CD4-positive, alpha-beta T cell treated with Interleukin-12 subunit alpha and Interleukin-12 subunit beta, for 1 hour (primary cell): Measurements from ENCODE around the gene CA9.
A peak's percentile ranks its signal among the peaks of the same experiment; 100 is the strongest.

ENCODE experiments used
- DNase-seq: peaks from one replicate; pipeline ENCODE4 v3.0.0-alpha.2; 2020

Gene CA9

DNA sequence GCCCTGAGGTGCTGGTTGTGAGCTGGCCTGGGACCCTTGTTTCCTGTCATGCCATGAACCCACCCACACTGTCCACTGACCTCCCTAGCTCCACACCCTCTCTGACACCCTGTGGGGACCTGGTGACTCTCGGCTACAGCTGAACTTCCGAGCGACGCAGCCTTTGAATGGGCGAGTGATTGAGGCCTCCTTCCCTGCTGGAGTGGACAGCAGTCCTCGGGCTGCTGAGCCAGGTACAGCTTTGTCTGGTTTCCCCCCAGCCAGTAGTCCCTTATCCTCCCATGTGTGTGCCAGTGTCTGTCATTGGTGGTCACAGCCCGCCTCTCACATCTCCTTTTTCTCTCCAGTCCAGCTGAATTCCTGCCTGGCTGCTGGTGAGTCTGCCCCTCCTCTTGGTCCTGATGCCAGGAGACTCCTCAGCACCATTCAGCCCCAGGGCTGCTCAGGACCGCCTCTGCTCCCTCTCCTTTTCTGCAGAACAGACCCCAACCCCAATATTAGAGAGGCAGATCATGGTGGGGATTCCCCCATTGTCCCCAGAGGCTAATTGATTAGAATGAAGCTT lies 6.1 kb downstream of the CA9 start:
- DNase-seq: no peak

DNA sequence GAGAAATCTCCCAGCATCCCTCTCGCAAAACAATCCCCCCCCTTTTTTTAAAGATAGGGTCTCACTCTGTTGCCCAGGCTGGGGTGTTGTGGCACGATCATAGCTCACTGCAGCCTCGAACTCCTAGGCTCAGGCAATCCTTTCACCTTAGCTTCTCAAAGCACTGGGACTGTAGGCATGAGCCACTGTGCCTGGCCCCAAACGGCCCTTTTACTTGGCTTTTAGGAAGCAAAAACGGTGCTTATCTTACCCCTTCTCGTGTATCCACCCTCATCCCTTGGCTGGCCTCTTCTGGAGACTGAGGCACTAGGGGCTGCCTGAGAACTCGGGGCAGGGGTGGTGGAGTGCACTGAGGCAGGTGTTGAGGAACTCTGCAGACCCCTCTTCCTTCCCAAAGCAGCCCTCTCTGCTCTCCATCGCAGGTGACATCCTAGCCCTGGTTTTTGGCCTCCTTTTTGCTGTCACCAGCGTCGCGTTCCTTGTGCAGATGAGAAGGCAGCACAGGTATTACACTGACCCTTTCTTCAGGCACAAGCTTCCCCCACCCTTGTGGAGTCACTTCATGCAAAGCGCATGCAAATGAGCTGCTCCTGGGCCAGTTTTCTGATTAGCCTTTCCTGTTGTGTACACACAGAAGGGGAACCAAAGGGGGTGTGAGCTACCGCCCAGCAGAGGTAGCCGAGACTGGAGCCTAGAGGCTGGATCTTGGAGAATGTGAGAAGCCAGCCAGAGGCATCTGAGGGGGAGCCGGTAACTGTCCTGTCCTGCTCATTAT lies 6.8 kb downstream of the CA9 start:
- DNase-seq: no peak

DNA sequence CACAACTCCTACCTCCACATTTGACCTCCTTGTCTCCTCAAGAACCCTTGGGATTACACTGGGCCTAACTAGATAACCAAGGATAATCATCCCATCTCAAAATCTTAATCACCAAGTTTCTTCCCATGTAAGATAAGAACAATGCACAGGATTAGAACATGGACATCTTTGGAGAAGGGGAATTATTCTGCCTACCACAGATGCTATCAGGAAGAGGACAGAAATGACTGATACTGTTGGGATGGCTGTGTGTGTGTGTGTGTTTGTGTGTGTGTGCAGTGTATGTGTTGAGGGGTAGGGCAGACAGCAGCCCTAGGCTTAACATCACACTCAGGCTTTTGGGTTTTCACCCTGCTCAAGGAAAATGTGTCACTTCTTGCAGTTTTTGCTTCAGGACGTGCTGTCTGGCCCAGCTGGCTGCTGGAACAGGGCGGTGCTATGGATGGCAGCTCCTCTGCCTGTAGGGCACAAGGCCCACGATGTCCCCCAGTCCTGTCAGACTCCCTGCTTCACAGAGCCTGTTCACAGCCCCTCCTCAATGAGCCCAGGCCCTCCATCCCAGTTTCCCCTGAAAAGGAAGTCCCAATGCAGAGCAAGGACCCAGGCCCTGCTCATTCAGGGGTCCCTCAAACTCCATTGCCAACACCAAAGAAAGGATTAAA lies 7.7 kb downstream of the CA9 start:
- DNase-seq: no peak

DNA sequence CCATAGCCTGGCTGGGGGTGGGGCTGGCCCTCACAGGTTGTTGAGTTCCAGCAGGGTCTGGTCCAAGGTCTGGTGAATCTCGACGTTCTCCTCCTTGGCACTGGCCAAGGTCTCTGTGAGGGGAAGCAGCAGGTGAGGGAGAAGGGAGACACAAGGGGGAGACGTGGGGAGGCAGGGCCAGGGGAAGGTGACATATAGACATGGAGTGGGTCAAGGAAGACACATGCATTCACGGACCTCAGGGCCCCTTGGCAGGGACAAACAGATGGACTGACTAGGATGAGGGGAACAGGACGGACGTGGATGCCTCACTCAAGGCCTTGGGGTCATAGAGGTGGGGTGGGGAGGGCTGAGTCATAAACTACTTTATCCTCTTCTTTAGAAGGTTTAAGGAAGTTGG lies 8.3 kb downstream of the CA9 start:
- no peak for DNase-seq

DNA sequence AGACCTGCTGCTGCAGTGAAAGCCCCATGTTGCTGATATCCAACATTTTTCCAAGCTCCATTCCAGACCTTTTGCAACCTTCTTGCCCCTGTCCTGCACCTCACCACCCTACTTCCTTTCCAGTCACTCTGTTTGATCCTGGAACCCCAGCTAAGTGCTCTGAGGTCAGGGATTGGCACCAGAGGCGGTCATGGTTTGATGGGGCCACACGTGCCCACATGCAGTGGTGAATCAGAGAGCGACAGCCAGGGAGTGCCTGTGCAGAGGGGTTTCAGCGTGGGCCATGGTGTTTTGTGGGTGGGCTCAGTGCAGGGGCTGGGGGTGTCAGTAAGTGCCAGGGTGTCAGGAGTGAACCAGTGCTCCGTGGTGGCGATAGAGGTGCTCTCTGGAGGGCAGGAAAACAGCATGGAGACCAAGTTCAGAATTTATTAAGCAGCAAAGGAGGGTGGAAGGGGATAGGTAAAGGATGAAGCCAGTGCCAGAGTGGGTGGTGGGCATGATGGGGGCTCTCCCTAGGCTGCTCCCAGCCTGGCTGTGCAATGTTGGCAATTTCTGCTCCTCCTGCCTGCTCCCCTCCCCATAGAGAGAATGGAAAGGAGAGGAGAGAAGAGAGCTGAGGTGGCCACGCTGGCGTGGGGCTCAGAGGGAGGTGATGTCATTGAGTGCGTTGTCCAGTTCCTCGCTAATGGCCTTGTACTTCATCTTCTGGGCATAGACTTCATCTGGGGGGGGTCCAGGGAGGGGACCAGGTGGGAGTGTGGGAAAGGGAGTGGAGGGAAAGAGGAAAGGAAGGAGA lies 9.0 kb downstream of the CA9 start:
- DNase-seq: no peak

DNA sequence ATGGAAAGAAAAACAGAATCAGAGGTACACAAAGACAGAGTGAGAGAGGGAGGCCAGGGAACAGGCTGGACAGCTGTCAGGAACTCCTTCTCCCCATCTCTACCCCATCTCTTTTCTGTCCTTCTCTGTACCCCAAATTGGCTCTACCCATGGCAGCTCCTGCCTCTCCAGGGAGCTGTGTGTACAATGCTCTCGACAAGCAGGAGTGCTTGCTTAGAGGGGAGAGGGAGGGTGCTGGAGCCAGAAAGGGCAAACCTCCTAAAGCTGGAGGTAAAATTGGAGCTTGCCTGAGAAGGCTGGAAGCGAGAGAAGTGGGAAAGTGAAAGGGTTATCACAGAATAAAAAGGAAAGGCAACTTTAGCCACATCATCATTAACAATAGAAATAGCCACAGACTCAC lies 9.6 kb downstream of the CA9 start:
- DNase-seq: no peak

DNA sequence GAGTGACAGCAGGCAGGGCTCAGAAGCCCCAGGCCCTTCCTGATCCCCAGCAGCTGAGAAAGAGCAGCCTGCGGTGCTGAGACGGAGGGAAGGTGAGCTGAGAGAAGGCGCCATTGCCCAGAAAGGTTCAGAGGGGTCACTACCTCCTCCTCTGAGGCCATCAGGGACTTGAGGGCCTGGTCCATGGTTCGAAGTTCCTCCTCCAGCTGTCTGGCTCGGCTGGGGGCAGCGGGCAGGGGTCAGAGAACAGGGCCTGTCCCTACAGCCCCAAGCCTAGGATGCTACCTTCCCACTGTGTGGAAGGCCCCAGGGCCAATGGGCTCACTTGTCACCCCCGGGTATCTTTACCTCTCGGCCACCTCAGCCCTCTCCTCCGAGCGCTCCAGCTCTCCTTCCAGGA lies 11.2 kb downstream of the CA9 start:
- no peak for DNase-seq

DNA sequence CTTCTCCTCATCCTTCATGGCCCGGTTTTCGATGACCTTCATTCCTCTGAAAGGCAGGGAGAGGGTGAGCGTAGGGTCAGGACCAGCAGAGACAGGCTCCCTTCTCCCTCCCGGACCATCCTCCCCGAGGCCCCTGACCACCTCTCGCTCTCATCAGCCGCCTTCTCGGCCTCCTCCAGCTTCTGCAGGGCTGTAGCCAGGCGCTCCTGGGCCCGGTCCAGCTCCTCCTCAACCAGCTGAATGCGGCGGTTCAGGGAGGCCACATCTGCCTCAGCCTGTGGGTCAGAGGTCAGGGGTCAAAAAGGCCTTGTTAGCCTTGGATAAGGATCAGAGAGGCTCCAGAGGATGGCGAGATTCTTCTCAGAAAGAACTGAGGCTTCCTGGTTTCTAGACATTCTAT lies 11.8 kb downstream of the CA9 start:
- no peak for DNase-seq

DNA sequence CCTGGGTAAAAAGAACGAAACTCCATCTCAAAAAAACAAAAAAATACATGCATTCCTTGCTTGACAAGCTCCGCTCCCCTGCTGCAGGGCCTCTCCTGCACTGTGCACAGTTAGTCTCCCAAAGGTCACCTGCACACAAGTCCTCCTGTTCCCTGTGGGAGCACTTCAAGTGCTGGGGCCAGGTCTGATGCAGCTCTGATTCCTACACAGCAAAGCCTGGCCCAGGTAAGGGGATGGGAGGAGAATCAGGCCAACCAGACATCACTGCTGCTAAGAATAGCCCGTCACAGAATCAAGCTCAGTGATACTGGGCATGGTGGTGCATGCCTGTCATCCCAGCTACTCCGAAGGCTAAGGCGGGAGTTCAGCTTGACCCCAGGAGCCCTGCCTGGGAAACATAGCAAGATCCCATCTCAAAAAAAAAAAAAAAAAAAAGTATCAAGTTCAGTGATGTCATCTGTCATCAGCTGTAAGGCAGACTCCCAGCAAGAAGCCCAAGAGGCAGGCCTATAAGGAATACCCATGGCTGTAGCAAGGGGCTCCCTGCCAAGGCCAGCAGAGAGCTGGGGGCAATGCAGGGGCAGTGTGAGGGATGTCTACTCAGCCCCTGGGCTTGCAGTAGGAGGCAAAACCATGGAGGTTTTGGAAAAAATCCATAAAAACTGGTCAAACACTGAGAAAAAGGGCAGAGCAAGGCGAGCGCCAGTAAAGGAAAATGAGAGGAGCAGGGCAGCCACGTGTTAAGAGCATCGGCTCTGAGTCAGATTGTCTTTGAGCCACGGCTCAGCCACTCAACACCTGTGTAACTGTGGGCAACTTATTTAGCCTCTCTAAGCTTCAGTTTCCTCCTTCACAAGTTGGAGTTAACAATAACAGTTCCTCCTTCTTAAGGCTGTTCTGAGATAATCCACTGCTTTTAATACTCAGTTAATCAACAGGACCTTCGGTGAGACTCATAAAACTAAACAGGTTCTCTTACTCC lies 12.8 kb downstream of the CA9 start:
- DNase-seq: no peak

DNA sequence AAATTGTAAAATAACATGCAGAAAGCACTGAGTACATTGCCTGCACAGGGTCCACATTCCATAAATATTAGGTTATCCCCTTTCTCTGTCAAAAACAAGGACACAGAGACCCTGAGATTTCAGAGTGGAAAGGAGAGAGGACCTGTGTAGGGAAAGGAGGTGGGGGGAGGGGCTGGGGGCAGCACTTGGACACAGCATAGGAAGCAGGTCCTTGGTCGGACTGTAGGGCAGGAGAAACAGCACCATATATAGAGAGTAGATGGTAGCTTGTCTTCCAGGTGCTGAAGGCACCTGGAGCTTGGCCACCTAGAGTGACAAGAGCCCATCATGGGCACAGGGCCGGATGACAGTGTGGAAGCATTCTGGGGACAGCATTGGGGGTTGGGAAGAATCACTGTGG lies 13.6 kb downstream of the CA9 start:
- DNase-seq: no peak

DNA sequence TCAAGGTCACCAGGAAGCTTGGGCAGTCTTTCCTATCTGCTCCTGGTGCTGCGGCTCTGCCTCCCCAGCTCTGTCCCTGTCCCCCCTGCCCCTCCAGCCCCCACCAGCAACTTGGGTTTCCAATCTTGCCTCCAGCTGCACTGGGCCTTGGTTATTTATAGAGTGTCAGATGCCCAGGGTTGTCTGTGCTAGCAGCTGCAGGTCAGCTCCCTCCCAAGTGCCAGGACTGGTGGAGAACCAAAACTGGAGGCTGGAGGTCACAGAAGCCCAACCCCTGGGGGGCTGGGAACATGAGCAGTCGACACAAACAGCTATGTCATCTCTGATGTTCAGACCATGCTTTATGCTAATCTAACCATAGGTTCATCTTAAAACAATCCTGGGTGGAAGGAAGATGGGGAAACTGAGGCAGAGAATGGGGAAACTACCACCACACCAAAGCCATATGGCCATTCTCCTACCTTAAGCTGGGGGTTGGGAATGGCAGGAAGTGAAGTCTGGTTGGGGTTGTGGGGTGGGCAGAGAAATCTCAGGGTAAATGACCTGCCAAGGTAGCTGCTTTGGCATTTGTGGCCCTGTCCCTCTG lies 14.3 kb downstream of the CA9 start:
- no peak for DNase-seq

DNA sequence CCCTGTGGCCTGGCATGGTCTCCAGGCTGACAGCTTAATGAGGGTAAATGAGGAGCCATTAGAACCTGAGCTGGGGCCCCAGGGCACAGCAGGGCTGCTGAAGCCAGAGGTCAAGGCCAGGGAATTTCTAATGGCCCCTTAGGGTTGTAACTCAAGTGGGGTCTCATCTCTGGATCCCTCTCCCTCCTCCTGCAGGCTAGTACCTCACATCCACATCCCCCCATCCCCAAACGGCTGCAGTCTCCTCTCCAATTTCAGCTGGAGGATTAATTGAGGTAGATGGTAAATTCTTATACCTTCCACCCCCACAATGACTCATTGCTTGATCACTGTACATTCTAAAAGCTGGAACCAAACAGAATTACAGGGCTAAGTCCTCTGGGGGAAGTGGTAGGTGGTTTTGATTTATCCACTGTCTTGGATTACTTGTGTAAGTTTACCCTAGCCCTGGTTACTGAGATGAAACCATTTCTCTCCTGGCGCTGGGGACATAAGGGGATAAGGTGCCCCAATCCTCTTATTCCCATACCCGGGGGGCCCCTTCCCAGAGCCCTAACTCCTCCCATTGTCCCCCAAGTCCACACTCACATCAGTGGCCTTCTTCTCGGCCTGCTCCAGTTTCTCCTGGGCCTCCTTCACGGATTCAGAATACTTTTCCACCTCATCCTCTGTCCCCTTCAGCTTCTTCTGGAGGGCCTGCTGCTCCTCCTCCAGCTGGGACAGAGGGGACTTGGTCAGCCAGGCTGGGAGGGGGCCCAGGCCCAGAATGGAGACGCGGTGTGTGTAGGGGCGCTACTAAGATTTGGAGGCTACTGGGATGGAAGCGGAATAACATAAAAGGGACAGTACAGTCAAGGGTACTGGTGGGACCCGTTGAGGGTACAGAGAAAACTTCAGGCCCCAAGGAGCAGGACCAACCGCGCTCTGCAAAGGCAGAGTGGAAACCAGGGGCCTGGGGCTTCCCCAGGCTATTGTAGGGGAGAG lies 15.1 kb downstream of the CA9 start:
- no peak for DNase-seq

DNA sequence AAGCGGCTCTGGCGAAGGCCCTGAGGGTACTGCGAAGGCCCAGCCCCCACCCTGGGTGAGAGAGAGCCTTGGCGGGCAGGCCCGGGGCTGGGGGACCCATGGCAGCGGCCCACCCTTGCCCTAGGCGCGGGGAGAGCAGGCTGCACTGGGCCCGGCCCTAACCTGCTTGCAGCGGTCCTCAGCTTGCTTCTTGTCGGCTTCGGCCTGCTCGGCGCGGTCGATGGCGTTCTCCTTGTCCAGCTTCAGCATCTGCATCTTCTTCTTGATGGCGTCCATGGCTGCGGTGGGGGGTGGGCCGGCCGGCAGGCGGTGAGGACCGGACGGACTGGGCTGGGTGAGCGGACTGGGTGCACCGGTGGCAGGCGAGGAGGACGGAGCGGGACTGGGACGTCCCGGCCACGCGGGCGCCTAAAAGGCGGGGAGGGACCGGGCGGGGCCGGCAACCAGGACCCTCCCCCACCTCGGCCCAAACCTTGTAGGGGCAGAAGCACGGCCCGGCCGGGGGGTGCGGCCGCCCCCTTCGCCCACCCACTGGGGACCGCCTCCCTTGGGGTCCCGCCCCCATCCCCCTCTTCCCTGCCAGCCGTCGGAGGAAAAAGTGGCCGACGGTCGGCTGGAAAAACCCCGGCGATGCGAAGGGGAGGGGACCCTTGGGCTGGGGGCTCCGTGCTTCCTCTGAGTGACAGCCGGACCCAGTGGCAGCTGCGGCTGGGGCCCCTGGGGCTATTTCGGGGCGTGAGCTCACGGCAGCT lies 16.0 kb downstream of the CA9 start, which contains the start of gene TPM2:
Gene TPM2 (minus strand): TSS at position 384 of the 752 bp plus-strand sequence. CDS start 108 bp downstream, at position 276.
- DNase-seq: no peak

DNA sequence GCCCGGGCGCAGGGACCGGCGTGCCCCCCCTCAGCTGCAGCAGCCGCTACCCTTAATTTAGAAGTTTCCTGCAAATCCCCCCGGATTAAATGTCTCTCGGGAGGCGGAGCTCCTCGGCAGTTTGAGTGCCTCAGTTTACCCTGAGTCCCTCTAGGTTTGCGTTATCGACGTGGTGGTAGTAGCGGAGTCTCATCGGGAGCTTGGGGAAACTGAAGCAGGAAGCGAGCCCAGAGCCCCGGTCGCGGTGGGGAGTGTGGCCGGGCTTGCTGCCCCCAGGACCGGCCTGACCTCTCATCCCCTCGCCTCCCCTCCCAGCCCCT lies 16.5 kb downstream of the CA9 start:
- DNase-seq: no peak

DNA sequence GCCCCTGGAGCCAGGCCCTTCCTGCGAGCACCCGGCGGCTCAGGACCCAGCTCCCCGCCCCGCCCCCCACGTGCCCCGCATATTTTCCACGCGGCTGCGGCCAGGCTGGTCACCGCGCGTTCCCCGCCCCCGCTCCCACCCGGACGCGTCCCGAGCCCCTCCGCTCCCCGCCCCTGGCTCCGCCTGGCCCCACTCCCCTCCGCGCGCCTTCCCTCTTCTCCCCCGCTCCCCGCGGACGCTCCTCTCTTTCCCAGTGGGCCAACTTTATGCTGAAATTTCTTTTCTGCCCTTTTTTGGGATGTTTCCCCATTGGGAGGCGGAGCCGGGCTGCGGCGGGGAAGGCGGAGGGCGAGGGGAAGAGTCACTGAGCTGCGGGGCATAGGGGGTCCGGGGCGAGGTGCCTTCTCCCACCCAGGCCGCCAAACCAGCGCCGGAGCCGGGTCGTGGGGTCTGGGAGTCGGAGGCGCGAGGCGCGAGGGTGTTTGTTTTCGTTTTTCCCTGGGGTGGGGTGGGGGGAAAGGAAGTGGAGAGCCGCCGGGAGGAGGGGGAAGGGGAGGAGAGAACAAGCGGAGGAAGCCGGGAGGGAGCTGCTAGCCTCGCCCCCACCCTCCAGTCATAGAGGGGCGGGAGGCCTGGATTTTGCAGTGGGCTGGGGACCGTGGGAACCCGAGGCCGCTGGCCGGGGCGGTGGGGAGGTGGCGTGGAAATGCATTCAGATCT lies 17.0 kb downstream of the CA9 start:
- peak; percentile 32 for DNase-seq

DNA sequence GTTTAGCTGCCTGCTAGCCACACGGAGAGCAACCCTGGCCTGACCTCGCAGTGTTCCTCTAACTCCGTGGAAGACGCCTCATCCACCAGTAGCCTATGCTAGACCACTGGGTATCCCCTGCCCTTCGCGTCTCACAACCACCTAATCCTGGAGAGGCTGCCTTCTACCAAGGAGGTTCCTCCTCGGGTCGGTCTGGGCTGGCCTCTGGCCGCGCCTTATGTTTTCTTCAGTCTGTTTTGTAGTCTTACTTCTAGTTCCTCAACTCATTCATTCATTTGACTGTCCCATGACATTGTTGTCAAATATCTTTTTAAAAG lies 17.6 kb downstream of the CA9 start:
- no peak for DNase-seq

DNA sequence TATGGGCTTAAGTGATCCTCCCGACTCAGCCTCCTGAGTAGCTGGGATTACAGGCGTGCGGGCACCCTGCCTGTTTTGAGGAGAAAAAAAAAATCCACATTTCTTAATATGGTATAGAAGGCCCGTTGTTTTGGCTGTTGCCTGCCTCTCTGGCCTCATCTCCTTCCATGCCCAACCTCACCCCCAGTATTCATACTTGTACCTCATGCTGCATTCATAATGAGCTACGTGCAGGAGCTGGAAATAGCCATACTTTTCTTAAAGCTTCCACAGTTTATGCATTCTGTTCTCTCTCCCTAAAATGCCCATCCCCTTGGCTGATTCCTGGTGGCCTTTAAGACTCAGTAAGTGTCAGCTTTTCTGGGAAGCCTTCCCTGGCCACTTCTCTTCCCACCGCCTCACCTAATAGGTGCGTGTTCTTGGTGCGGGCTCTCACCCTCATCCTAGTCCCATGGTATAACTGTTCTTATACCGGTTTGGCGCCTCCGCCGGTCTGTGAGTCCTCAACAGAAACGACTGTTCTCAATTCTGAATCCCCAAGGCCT lies 18.1 kb downstream of the CA9 start:
- no peak for DNase-seq

DNA sequence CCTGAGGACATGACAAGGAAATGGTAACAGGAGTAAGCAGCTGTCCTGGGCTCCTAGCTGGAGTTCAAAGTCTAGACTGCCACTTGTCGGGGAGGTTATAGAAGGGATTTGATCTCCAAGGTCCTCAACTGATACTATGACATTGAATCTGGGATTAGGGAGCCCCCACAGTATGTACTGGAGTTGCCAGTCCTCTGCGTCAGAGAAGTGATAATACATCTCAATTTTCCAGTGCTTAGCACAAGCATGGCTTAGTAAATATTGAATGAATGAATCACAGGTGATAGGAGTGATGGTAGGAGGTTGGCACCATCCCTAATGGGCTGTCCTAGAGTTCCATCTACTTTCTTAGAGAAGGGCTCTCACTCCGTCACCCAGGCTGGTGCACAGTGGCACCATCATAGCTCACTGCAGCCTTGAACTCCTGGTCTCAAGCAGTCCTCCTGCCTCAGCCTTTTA lies 22.2 kb downstream of the CA9 start:
- DNase-seq: no peak
